HG02840 (cell line): ENCODE measurements around the gene GTF2IRD1.
"Not testable (repeated sequence)": the region's sequence is repeated elsewhere in the genome, so short reads cannot be mapped to it uniquely, and the experiment has no call there.

Experiments
- ATAC-seq: cut with Tn5 transposase; IDR thresholded peaks from one replicate; pipeline ENCODE4 v1.9.1; 2021; ENCODE audit warnings: mild to moderate bottlenecking, moderate library complexity, moderate number of reproducible peaks; ENCODE audit not compliant: unreplicated experiment, low FRiP score

Gene GTF2IRD1, protein sequence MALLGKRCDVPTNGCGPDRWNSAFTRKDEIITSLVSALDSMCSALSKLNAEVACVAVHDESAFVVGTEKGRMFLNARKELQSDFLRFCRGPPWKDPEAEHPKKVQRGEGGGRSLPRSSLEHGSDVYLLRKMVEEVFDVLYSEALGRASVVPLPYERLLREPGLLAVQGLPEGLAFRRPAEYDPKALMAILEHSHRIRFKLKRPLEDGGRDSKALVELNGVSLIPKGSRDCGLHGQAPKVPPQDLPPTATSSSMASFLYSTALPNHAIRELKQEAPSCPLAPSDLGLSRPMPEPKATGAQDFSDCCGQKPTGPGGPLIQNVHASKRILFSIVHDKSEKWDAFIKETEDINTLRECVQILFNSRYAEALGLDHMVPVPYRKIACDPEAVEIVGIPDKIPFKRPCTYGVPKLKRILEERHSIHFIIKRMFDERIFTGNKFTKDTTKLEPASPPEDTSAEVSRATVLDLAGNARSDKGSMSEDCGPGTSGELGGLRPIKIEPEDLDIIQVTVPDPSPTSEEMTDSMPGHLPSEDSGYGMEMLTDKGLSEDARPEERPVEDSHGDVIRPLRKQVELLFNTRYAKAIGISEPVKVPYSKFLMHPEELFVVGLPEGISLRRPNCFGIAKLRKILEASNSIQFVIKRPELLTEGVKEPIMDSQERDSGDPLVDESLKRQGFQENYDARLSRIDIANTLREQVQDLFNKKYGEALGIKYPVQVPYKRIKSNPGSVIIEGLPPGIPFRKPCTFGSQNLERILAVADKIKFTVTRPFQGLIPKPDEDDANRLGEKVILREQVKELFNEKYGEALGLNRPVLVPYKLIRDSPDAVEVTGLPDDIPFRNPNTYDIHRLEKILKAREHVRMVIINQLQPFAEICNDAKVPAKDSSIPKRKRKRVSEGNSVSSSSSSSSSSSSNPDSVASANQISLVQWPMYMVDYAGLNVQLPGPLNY

GRCh38 chr7:74453322-74454011 lies at the start of gene GTF2IRD1:
GTF2IRD1 (plus strand) TSS chr7:74453906; CDS start chr7:74508081, 54,175 bp downstream.
- no peak for ATAC-seq

- no peak for ATAC-seq
Observed at GRCh38 chr7:74404388-74404700, 49.4 kb upstream of the GTF2IRD1 start.

GRCh38 chr7:74404741-74405140 lies 49.0 kb upstream of the GTF2IRD1 start:
- ATAC-seq: no peak

DNA sequence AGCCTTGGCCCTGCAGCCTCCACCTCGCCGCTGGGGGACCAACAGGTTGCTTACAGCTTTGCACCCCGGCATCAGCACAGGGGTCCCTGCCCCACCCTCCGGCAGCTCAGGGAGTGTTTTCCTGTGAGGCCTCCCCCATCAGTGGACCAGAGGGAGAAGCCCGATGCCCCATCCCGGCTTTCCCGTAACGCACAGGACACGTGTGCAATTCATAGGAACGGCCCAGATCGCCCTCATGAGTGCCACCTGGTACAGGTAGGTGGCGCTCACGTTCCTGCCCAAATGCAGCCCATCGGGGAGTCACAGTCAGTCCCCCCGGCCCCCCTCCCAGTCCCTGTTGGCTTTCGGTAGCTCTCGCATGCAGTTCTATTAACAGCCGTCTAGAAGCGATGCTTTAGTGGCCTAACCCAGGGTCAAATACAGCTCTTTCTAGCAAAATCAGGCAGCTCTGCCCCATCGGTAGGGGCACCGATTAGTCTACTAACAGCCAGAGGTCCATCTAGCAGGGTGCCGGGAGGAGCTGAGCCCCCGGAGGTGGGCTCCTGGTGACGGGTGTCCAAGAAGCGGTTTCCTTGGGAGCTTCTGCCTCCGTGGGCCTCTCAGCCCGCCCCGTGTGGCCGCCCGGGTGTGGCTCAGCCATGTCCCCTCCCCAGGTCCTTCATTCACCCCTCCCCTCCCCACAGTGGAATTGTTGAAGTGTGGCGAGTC lies 48.4 kb upstream of the GTF2IRD1 start:
- ATAC-seq: no peak

GRCh38 chr7:74405899-74406512 lies 47.7 kb upstream of the GTF2IRD1 start:
- no peak for ATAC-seq

DNA sequence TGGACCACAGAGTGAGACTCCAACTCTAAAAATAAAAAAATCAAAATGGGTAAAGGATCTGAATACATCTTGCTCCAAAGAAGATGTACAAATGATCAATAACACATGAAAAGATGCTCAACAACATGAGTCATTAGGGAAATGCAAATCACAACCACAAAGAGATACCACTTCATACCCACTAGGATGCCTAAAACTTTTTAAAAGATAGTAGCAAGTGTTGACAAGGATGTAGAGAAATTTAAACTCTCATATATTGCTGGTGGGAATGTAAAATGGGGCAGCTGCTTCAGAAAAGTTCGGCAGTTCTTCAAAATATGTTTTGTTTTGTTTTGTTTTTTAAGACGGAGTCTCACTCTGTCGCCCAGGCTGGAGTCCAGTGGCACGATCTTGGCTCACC lies 45.7 kb upstream of the GTF2IRD1 start:
- no peak for ATAC-seq

DNA sequence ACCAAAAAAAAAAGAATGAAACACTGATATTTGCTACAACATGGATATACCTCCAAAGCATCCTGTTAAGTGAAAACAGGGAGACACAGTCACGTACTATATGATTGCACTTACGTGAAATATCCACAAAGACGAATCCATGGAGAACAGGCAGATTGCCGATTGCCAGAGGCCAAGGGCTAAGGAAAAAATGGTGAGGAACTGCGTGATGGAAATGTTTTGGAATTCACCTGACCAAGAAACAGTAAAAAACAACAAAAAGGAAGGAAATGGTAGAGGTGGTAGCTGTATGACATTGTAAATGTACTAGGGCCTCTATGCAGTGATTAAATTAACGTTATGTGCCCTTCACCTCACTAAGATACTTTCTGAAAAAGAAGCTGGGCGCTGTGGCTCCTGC lies 44.1 kb upstream of the GTF2IRD1 start:
- no peak for ATAC-seq

DNA sequence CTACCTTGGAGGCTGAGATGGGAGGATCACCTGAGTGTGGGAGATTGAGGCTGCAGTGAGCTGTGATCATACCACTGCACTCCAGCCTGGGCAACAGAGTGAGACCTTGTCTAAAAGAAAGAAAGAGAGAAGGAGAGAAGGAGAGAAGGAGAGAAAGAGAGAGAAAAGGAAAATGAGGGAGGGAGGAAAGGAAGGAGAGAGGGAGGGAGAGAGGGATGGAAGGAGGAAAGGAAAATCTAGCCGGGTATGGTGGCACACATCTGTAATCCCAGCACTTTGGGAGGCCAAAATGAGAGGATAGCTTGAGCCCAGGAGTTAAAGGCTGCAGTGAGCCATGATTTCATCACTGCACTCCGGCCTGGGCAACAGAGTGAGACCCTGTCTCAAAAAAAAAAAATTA lies 42.9 kb upstream of the GTF2IRD1 start:
- no peak for ATAC-seq

DNA sequence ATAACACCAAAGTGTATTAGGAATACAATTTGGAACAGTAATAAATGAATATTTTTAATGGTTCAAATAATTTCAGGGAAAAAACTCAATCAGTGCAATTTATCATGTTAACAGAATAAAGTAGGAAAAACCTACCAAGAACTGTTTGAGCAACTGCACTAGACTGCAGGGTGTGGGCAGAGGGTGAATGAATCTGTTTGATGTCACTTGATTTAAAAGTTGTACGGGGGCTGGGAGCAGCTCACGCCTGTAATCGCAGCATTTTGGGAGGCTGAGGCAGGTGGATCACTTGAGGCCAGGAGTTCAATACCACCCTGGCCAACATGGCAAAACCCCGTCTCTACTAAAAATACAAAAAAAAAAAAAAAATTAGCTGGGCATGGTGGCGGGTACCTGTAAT lies 42.1 kb upstream of the GTF2IRD1 start:
- ATAC-seq: not testable (repeated sequence)

- ATAC-seq: no peak
Observed at GRCh38 chr7:74412056-74412455, 41.6 kb upstream of the GTF2IRD1 start.

DNA sequence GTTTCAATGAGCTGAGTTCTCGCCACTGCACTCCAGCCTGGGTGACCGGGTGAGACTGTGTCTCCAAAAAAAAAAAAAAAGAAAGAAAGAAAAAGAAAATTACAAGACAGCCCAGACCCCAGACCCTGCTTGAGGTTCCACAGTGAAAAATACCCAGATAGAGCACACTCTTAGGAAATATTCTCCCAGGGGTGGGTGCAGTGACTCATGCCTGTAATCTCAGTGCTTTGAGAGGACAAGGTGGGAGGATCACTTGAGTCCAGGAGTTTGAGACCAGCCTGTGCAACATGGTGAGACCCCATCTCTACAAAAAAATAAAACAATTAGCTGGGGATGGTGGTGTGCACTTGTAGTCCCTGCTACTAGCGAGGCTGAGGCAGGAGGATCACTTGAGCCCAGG lies 41.1 kb upstream of the GTF2IRD1 start:
- ATAC-seq: no peak

DNA sequence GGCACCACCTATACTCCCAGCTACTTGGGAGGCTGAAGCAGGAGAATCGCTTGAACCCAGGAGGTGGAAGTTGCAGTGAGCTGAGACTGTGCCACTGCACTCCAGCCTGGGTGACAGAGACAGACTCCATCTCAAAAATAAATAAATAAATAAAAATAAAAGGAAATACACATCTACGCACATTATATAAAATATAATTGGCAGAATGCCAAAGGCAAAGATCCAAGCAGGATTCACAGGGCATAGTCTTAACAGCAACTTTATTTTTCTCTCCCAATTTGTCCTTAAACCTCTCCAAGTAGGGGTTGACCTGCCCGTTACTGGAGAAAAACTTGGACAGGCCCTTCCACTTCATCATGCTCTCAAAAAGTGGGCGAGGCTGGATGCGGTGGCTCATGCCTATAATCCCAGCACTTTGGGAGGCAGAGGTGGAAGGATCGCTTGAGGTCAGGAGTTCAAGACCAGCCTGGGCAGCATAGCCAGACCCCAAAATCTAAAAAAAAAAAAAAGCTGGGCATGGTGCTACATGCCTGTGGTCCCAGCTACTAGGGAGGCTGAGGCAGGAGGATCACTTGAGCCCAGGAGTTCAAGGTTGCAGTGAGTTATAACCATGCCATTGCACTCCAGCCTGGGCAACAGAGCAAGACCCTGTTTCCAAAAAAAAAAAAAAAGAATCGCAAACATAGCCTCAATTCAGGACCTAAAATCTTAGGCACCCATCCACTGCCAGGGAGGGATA lies 38.9 kb upstream of the GTF2IRD1 start:
- not testable (repeated sequence) for ATAC-seq

GRCh38 chr7:74417419-74417971 lies 36.2 kb upstream of the GTF2IRD1 start:
- no peak for ATAC-seq

DNA sequence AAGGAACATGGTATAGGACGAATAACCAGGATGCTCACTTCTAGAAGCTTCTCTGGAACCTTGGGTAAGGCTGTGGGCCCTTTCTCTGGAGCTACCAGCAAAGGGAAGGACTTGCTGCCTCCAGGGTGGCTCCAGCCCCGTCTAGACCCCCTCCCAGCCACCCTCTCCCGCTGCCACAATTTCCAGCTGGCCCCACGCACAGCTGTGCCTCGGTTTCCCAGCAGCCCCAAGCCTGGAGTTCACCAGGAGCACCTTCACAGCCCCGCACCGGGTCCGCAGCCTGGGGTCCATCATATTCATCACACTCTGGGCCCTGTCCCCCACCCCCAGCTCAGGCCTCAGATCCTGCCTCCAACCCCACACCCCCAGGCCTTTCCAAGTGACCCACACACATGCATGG lies 35.6 kb upstream of the GTF2IRD1 start:
- no peak for ATAC-seq

DNA sequence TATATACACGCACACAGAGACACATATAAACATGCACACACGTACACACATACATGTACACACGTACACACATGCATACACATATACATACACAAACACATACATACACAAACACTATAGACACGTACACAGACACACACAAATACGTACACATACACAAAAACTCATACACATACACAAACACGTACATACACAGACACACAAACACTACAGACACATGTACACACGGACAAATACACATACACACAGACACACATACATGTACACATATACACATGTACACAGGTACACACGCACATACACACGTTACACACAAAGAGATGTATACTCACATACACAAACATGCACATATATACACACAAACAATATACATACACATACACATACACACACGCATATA lies 35.2 kb upstream of the GTF2IRD1 start:
- no peak for ATAC-seq

- ATAC-seq: not testable (repeated sequence)
Observed at GRCh38 chr7:74419232-74419631, 34.5 kb upstream of the GTF2IRD1 start.

GRCh38 chr7:74420006-74420405 lies 33.7 kb upstream of the GTF2IRD1 start:
- no peak for ATAC-seq

DNA sequence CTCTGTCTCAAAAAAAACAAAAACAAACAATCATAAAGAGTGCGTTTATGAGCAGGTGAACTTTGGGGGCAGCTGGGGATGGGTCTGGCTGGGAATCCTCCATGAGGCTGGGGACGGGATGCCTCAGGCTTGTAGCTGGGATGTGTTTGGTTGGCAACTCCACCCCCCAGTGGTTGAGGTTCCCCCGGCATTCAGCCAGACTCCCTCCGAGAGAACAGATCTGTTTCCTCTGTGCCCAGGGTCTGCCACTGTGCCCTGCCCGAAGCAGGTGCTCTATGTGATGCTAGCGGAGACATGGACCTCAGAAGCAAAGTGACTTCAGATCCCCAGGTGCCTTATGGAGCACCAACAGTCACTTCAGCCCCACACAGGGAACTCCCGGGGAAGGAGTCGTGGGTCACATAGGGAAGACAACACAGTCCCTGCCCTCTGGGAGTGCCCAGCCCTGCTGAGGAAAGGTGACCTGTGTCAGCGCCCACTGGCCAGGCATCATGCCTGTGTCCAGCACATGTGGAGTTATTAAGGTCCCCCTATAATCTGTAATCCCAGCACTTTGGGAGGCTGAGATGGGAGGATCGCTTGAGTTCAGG lies 29.3 kb upstream of the GTF2IRD1 start:
- ATAC-seq: no peak

- ATAC-seq: no peak
Observed at GRCh38 chr7:74428023-74428422, 25.7 kb upstream of the GTF2IRD1 start.
